Measurements from ENCODE around the gene ANKRD23.

ANKRD23 gene

GRCh38 chr2:96870626-96871255 lies 26.9 kb upstream of the ANKRD23 start:
- no peak for DNase-seq (ENCODE audit: low read depth)
- H3K4me3 ChIP-seq (ENCODE audit: low read depth, low read length), result no peak overlapping the region; the same call in 1 of the 2 replicates
- no peak for TF ChIP-seq CTCF (IDR thresholded peaks at IDR 0.05; ENCODE audit: low read depth, low read length, missing control alignments)

- H3K4me3 ChIP-seq (ENCODE audit: low read depth, low read length), result peak within 1 kb of the TSS; percentile 66
- no peak for DNase-seq (ENCODE audit: low read depth)
- TF ChIP-seq CTCF (IDR thresholded peaks at IDR 0.05; ENCODE audit: low read depth, low read length, missing control alignments), result no peak
These were observed 26.2 kb upstream of the ANKRD23 start, which contains the start of gene SEMA4C for GRCh38 chr2:96869822-96870625. Gene SEMA4C, minus strand, starts transcription at chr2:96870080. Its CDS starts 2,194 bp downstream, at chr2:96867886.

- TF ChIP-seq CTCF (IDR thresholded peaks at IDR 0.05; ENCODE audit: low read depth, low read length, missing control alignments), result no peak
- peak overlapping the region; percentile 66 for H3K4me3 ChIP-seq (ENCODE audit: low read depth, low read length)
- no peak for DNase-seq (ENCODE audit: low read depth)
These were observed 25.5 kb upstream of the ANKRD23 start for GRCh38 chr2:96869281-96869821.

- peak; percentile 46 for DNase-seq (ENCODE audit: low read depth)
- peak overlapping the region; percentile 66 for H3K4me3 ChIP-seq (ENCODE audit: low read depth, low read length)
- peak; percentile 69 for TF ChIP-seq CTCF (IDR thresholded peaks at IDR 0.05; ENCODE audit: low read depth, low read length, missing control alignments)
These were observed 24.9 kb upstream of the ANKRD23 start for GRCh38 chr2:96868555-96869280.

GRCh38 chr2:96867756-96868554 lies 24.1 kb upstream of the ANKRD23 start:
- H3K4me3 ChIP-seq (ENCODE audit: low read depth, low read length), result peak overlapping the region; percentile 66
- no peak for DNase-seq (ENCODE audit: low read depth)
- no peak for TF ChIP-seq CTCF (IDR thresholded peaks at IDR 0.05; ENCODE audit: low read depth, low read length, missing control alignments)
